DMS153 treated with DMSO at 0.1 percent for 48 hours (cell line): Measurements from ENCODE around the gene ZNF423.
"Not testable (repeated sequence)": the region's sequence is repeated elsewhere in the genome, so short reads cannot be mapped to it uniquely, and the experiment has no call there.

ENCODE experiments used
- DNase-seq: peaks from one replicate; lab custom pipeline; 2025; ENCODE audit not compliant: unreplicated experiment; lab: John Stamatoyannopoulos, UW

ZNF423 gene

DNA sequence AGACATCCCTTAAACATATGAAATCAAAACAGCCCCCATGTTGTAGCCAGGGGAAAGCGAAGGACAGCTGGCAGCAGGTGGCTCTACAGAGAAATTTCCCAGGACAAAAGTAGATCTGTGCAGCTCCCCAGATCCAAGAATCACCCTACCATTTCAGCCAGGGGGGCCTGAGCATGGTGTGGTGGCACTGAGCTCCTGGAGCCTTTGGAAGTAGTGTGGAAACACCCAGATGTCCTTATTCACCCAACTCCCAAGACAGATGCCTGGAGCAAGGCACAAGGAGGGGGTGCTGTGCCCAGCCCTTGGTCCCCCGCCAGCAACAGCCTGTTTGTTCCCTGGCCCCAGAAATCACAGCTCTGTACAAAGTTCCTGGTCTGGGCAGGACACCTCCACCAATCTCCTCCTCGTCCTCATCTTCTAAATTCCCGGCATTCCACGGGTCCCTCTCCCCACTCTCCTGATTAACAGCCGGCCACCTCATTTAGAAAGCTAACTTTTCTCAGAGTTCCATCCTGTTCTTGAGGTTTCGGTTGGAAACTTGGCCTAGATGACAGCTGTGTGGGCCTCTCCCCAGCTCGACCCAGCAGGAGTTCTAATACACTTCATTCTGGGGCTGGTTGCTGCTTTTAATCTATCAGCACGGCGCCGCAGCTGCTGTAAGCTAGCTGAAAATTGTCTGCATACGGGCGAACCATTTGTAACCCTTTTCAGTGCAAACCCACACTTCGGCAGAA, 291.2 kb downstream of the ZNF423 start:
- no peak for DNase-seq

DNA sequence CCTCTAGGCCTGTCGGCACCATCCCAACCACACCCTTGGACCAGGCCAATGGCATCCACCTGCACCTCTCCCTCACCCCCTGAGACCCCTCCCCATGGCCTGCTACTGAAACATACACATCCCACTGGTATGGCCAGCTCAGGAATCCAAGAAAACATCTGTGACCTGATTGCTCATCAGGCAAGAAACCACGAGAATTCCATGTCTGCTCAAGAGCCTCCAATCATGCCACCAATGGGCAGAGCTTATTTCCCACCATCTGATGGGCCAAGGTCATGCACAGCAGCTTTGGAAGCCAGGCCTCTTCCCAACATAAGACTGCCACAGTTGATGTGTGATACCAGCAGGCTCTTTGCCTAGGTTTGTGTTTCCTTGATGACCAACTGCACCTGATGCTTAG, 292.2 kb downstream of the ZNF423 start:
- DNase-seq: no peak

DNA sequence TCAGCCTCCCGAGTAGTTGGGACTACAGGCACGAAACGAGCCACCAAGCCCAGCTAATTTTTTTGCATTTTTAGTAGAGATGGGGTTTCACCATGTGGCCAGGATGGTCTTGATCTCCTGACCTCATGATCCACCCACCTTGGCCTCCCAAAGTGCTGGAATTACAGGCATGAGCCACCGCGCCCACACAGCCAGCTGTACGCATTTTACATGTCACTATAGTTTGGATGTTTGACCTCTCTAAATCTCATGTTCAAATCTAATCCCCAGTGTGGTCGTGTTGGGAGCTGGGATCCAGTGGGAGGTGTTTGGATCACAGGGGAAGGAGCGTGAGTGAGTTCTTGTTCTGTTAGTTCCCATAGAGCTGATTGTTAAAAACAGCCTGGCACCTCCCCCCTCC, 293.0 kb downstream of the ZNF423 start:
- DNase-seq: not testable (repeated sequence)

DNA sequence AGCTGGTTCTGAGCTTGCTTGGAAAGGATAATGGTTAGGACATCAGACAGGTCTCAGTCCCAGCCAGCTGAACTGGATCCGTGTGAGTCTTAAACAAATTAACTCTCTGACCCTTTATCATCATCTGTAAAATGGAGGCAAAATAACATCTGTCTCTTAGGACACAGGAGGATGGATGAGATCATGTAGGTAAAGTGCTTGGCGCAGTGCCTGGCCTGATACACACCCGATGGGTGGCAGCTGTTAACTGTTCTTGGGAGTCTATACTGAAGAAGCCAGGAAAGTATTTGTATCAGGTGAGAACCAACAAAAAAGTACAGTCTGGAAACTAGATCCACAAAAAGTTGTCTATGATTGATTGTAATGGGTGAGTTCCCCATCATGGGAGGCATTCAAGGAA, 293.7 kb downstream of the ZNF423 start:
- no peak for DNase-seq

DNA sequence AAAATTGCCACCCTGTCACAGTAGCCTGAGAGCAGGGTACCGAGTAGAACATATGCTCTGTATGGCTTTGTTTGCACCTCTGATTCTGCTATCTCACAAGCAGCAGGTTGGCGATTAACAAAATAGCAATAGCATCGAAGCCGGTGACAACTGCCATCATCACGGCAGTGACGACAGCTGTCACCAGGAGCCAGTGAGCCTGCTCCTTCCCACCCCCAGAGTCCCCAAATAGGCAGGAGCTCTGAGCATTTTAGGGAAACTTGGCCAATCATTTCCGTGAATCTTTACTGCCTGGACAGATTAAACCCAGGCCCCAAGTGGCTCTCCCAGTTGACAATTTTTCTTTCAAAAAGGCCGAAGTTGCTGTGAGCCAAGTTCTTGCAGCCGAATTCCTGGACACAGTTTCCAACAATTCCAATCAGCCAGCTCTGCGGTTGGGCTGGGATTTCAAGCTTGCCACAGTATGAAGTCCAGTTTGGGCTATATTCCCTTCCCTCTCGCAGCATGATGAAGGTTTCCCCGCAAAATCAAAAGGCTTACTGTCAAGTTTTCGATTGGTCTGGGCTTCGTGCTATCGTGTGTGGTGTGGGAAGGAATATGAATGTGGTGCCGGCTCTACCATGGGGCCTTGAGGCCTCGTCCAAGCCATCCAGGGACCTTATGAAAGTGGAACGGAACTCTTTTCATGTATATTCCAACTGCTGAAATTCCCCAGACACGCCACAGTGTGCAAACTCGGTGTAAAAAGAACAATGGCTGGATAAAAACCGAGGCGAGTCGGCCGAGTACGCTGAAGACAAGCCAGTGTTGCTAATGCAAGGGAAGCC, 295.7 kb downstream of the ZNF423 start:
- no peak for DNase-seq

DNA sequence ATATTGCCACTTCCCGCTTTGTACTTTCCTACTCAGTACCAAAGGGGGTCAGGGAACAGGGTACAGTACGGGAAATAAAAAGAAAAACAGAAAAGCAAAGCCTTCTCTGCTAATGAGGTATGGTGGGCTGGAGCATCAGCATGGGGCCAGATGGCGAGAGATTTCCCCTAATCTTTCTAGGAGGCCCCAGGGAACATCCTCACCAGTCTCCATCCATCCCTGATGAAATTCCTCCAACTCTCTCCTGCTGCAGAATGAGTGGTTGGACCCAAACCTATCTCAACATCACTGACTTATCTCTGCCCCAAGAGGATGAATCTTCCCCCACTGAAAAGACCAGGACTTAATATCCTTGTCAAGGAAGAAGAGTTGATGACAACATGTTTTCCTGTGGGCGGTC, 296.7 kb downstream of the ZNF423 start:
- DNase-seq: no peak

DNA sequence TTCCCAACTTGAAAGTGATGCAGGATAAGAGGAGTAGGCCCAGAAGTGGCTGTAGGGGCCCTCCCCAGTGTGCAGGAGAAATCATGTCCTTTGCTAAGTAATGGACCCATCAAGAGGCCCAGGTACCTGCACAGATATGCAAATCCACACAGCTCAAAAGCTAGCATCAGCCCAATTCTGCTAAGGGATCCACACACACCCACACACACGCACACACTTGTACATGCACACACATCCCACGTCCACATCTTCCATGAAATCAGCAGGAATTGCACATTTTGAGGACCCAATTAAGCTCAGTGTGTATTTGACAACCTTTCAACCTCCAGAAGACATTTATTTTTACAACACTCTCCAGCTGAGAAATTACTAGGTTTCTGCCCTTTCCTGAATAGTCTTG, 297.5 kb downstream of the ZNF423 start:
- DNase-seq: no peak

DNA sequence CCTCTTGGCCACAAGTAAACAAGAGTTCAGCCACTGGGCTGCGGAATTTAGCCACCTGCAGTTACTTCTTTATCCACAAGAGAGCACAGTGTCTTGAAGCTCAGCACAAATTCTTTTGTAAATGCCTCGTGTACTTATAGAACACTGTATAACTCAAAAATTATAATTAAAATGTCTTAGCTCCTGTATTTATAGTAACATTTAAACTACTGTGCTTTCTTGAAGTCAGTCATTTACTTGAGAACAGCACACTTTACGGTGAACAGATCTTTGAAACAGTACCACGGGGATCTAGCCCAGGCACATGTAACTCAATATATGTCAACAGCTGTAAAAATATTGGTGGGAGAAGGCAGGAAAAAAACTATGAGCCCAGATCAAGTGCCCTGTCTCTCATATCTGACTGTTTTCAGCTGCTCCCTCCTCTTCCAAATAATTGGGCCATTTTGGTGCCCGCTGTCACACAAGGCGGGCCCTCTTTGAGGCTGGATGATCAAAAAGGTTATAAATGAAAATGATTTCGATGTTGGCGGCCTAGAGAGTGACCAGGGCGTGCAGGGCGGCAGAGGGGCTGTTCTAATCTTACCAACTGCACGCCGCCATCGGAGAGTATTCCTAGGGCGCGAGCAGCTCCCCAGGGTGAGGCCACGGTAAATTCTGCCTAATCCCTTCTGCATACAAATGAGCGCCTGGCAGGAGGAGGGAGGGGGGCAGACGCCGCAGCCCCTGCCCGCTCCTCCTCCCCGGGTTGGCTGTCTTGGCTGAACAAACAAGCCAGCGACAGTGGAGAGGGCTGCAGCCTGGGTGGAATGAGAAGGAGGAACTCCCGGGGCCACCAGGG, 299.1 kb downstream of the ZNF423 start:
- DNase-seq: no peak

DNA sequence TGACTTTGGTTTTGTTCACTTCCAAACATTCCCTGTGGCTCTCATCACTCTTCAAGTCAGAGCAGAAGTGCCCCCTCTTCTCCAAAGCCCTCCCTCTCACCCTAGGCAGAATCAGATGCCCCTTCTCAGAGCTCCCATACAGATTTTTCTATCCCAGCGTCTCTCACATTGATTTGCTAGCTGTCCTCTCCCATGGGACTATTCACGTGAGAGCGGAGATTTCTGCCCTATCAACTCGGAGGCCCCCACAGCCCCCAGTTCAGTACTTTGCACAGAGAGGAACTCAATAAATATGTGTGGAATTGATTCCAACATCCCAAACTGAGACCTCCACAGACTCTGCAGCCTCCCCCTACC, 299.7 kb downstream of the ZNF423 start:
- no peak for DNase-seq

DNA sequence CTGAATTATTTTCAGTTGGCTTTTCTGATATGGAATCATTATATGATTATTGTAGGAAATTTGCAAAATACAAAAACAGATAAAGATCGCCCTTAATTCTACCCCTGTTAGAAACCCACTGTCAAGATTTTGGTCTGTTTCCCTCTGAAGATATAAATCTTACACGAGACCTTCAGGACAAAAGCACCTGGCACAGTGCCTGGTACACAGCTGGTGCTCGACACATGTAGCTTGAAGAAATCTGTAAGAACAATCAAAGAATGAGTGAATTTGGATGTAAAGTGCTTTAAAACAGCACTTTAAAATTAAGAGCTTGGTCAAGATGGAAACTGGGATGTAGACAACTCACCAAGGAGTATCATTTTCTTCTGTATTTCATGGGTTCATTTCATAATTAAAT, 301.2 kb downstream of the ZNF423 start:
- no peak for DNase-seq

DNA sequence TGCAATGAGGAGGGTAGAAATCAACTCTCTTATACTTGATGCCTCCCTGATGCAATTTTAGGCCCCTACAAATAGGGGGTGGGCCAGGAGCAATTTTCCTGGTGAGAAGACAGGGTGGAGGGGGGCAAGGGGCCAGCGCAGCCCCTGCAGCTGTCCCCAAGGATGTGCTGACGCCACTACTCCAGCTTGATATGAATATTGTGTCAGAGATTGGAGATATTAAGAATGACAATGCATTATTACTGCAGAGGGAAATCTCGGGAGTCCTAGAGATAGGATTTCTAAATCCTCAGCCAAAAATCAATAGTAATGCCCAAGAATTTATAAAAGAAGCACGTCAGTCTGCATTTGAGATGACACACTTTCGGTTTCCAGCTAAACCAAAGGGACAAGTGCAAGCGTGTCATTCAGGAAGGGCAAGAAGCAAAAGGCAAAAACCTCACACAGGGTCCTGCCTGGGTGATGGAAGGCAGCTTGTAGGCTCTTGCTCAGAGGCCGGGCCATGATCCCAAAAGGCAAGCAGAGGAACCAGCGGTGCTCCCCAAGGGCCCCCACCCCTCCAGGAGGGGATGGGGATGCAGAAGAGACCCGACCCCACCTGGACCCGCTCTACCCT, 303.5 kb downstream of the ZNF423 start:
- DNase-seq: no peak

DNA sequence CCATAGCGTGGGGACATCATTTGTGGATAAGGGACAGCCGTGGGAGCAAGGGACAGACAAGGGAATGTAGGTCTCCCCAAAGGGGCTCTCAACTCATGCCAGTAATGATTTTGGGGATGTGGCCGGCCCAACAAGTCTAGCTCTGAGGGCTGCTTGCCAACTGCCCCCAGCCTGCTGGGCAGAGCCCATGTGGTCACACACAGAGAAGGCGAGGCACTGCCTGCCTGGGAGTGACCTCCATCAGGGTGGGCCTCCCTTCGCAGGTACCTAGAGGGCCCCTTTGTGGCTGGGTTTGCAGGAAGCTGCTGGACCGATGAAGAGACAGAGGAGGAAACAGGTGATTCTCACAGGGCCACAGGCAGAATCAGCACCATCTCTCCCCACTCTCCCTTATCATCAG, 305.2 kb downstream of the ZNF423 start:
- DNase-seq: no peak

DNA sequence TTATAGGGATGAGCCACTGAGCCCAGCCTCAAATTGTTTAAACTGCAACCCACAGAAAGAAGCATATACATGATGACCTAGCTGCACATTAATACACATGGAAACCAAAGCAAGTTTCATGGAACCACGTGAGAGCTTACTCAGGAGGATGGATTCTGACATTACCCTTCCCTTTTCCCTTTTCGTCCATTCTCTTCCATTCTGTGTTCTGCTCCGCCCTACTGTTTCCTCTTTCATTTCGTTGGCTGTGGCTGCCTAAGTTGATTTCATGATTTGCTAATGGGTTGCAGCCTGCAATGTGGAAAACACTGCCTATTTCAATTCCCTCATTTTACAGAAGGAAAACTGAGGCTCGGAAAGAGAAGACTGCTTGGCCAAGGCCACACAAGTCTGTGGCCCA, 305.8 kb downstream of the ZNF423 start:
- no peak for DNase-seq

DNA sequence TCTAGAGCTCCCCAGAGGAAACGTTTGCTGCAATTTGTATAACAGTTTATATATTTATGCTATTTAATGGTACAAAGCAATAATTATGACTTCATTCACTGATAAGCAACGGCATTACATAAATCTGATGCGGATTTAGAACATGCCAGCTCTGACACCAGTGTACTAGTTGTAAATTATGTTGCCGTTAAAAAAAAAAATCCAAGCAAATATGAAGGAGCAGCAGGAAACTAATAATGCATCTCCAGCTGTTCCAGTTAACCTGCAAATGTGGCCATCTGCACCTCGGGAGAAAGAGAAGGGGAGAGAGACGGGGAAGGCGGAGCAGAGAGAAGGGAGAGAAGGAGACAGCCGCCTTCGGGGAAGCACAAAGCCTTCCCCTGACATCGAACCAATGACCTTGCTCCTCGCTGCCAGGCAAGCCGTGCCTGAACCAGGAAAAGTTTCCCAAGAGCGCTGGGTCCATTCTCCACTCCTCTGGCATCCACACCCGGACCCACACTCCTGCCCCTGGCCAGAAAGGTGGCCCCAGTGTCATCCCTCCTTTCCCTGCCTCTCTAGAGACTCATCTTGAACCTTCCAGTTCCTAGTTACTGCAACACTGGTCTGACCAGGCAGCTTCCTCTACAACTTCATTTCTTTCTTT, 307.5 kb downstream of the ZNF423 start:
- DNase-seq: no peak

DNA sequence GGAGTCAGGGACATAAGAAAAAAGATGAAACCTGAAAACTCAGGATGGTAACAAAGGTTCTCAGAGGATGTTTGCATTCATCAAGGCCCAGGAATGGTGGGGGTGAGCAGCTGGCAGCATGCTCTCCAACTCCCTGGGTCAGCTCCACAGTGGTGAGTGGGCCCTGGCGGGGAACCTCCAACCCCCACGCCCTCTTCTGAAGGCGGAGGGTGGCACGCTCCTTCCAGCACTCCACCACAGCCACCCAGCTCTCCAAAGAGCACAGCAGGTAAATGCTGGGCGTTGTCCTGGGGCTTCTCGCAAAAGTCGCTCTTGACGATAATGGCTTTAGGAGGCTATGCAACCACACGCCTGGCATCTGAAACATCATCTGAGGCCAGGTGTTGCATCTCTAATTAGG, 308.5 kb downstream of the ZNF423 start:
- no peak for DNase-seq

DNA sequence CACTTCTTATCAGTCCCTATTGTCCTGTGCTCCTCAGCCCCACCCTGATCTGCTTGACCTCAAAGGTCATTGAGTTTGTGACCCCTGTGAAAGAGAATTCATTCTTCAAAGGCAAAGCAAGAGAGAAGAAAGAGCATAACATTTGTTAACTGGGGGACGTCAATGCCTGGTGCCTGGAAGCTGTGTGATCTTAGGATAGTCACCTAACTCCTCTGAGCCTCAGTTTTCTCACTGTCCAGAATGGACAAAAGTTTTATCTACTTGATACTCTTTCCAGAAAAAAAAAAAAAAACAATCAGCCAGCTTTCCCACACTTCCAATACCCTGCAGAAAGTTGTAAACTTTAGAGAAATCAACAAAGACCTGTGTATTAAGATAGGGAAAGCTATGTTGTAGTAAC, 309.2 kb downstream of the ZNF423 start:
- no peak for DNase-seq

DNA sequence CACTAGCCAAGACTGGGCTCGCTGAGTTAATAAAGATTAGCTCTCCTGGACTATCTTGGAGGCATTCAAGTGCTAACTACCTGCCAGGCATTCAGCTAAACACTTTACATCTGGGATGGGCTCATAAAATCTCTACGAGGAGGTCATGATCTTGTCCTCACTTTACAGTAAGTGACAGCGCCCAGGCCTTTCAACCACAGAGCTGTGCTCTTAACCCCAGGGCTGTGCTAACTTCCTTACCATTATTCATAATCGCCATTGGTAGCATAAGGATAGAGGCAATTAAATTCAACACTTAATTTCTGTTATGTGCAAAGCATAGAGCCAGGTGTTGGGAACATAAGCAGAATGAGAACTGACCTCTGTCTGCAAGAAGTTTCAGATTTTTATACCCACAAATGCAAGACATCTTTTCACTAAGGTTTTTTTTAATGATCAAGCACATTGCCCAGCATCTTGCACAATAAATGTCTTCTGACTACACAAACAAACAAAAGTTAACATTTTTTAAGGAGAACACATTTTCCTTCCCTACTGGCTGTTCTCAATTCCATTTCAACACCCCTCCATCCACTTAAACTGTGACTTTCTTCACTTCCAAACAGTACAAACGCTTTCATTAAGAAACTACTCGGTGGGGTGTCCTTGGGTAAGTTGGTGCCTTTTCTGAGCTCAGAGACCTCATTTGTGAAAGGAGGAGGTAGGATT, 310.0 kb downstream of the ZNF423 start:
- DNase-seq: no peak

DNA sequence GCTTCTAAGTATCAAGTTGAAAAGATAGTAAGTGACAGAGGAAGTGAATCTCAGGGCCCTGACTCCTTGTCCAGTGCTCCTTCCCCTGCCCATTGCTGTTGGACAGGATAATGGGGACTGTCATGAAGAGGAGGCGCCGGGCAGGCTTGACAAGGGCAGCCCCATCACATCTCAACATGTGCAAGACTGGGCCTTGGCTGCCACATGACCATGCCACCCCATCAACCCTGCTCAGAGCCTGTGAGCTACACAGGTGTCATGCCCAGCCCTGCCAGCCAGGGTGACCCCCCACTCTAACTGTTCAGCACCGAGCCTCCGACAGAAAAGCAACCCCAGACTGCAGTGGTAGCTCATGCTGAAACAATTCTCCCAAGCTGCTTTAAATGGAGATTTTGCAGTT, 310.7 kb downstream of the ZNF423 start:
- no peak for DNase-seq

DNA sequence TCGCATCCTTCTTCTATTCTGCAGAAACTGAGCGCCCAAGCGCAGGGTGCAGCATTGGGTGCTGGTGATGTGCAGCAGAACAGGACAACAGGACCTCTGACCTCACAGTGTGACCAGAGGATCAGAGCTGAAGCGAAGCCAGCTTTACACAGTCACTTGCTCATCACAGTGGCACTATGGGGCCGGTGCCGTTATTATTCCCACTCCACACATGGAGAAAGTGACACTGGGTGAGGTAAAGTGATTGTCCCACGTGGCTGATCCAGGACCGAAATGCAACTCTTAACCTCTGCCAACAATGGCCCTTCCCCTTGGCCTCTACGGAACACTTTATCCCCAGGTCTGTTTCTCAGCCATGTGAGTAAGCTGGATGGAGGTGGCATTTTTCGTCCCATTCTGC, 311.1 kb downstream of the ZNF423 start:
- no peak for DNase-seq

DNA sequence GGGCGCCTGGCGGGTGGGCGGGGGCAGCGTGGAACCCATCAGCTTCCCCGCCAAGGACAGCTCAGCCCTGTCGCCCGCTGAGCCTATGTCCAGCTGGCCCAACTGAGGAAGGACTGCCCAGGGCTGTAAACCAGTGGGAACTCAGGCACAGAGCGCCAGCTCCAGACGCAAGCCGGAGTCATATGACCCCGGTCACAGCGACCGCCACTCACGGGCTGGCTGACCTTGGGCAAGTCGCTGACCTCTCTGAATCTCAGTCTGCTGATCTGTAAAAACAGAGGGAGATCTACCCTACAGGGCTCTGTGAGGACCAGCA, 312.3 kb downstream of the ZNF423 start:
- no peak for DNase-seq
